SK-N-SH treated with all-trans-retinoic acid at 6 μM for 48 hours (cell line): ENCODE data around the gene NCAM2.
A peak's percentile ranks its signal among the peaks of the same experiment; 100 is the strongest.

Experiments
- ATAC-seq: fragments of 200-7000 bp; cut with Tn5 transposase; 3 replicates; pipeline ENCODE4 v1.9.1; 2020; ENCODE audit warnings: mild to moderate bottlenecking, moderate library complexity
- BACH2 ChIP-seq: fragments of 250-450 bp; sonication (Bioruptor Pico); IDR thresholded peaks from 2 replicates; pipeline ENCODE4 v1.9.0; 2021; ENCODE audit warnings: mild to moderate bottlenecking, borderline replicate concordance
- CREB5 ChIP-seq: fragments of 250-450 bp; sonication (Bioruptor Pico); IDR thresholded peaks from 2 replicates; pipeline ENCODE4 v1.5.1; 2020; ENCODE audit warnings: low read depth, mild to moderate bottlenecking, moderate library complexity
- CSDC2 ChIP-seq: fragments of 250-450 bp; sonication (Bioruptor Pico); IDR thresholded peaks from 2 replicates; pipeline ENCODE4 v1.5.0; 2020; ENCODE audit warnings: mild to moderate bottlenecking, moderate library complexity
- ESRRG ChIP-seq: fragments of 250-450 bp; sonication (Bioruptor Pico); IDR thresholded peaks from 2 replicates; pipeline ENCODE4 v1.6.1; 2021; ENCODE audit warnings: mild to moderate bottlenecking
- ISL1 ChIP-seq: fragments of 250-450 bp; sonication (Bioruptor Pico); IDR thresholded peaks from 2 replicates; pipeline ENCODE4 v2.1.2; 2022; ENCODE audit warnings: mild to moderate bottlenecking, moderate library complexity
- PPARA ChIP-seq: fragments of 250-450 bp; sonication (Bioruptor Pico); IDR thresholded peaks from 2 replicates; pipeline ENCODE4 v1.5.0; 2020; ENCODE audit warnings: mild to moderate bottlenecking, borderline replicate concordance
- SNAI2 ChIP-seq: fragments of 250-450 bp; sonication (Bioruptor Pico); IDR thresholded peaks from 2 replicates; pipeline ENCODE4 v1.5.0; 2020; ENCODE audit warnings: mild to moderate bottlenecking, moderate library complexity
- TCF4 ChIP-seq: fragments of 250-450 bp; sonication (Bioruptor Pico); IDR thresholded peaks from 2 replicates; pipeline ENCODE4 v1.8.0; 2021; ENCODE audit warnings: mild to moderate bottlenecking, moderate library complexity, borderline replicate concordance
- TOX ChIP-seq: fragments of 250-450 bp; sonication (Bioruptor Pico); IDR thresholded peaks from 2 replicates; pipeline ENCODE4 v1.8.0; 2021; ENCODE audit warnings: mild to moderate bottlenecking, moderate library complexity, borderline replicate concordance
- ZC3H10 ChIP-seq: fragments of 250-450 bp; sonication (Bioruptor Pico); IDR thresholded peaks from 2 replicates; pipeline ENCODE4 v1.5.1; 2021; ENCODE audit warnings: mild to moderate bottlenecking, moderate library complexity
- ZFP3 ChIP-seq: fragments of 250-450 bp; sonication (Bioruptor Pico); IDR thresholded peaks from 2 replicates; pipeline ENCODE4 v1.5.0; 2020; ENCODE audit warnings: mild to moderate bottlenecking, moderate library complexity
- ZFP30 ChIP-seq: fragments of 450-650 bp; formaldehyde crosslinking; IDR thresholded peaks from 2 replicates; pipeline ENCODE4 v1.5.0; 2022; ENCODE audit warnings: mild to moderate bottlenecking, moderate library complexity
- ZNF565 ChIP-seq: fragments of 450-650 bp; formaldehyde crosslinking; conservative IDR thresholded peaks from 2 replicates; pipeline ENCODE4 v1.5.0; 2020; ENCODE audit warnings: low read depth, mild to moderate bottlenecking, moderate library complexity
- ZNF70 ChIP-seq: fragments of 450-650 bp; formaldehyde crosslinking; IDR thresholded peaks from 2 replicates; pipeline ENCODE4 v1.5.0; 2020; ENCODE audit warnings: mild to moderate bottlenecking, moderate library complexity
- ZNF8 ChIP-seq: fragments of 450-650 bp; formaldehyde crosslinking; IDR thresholded peaks from 2 replicates; pipeline ENCODE4 v1.5.0; 2020; ENCODE audit warnings: mild to moderate bottlenecking, moderate library complexity
- TF ChIP-seq, protein P1 (sequence below): fragments of 250-450 bp; sonication (Bioruptor Pico); IDR thresholded peaks from 2 replicates; pipeline ENCODE4 v1.5.1; 2021; ENCODE audit warnings: mild to moderate bottlenecking, moderate library complexity
- TF ChIP-seq, protein P2 (sequence below): fragments of 250-450 bp; sonication (Bioruptor Pico); IDR thresholded peaks from 2 replicates; pipeline ENCODE4 v1.8.0; 2020; ENCODE audit warnings: mild to moderate bottlenecking, moderate library complexity, borderline replicate concordance
- TF ChIP-seq, protein P3 (sequence below): fragments of 250-450 bp; sonication (Bioruptor Pico); IDR thresholded peaks from 2 replicates; pipeline ENCODE4 v1.5.0; 2020; ENCODE audit warnings: mild to moderate bottlenecking, moderate library complexity

The NCAM2 gene

DNA sequence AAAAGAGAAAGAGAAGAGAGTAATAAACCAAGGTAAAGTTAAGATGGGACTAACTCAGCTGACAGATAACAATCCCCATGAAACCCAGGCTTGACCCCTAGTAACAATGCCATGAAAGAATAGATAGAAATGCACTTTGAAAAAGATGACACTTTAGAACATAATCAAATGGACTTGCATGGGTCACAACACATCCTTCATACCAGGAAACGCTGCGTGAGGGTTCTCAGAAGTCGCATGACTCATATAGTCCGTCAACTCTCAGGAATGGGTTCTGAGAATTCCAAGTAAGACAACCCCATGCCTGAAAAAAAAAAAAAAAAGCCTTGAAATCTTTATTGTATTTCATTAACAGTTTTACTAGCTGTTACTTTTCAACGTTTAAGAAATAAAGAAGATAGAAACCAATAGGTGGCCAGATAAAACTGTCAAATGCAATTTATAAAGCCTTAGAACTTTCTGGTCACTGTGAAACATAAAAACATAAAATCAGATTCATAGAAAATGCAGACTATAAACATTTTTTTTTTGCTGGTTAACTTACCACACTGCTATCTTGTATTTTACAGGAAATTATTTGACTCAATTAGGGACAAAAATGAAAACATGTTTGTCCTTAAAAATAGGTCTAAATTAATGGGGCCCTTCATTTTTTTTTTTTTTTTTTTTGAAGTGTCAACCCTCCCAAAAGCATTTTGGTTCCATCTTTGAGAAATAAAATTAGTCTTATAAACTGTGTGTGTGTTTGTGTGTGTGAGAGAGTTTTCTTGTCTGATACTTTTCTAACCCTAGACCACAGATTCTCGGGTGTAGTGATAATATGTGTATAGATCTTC lies 202.1 kb downstream of the NCAM2 start:
- TF ChIP-seq BACH2 (CRISPR knock-in tag) (no peak), CSDC2 (CRISPR knock-in tag) (no peak), ZNF8 (CRISPR knock-in tag) (no peak), CREB5 (CRISPR knock-in tag) (no peak), ZNF70 (CRISPR knock-in tag) (0 out of 2 replicates have a peak, but pooled peaks have one; percentile 32), ESRRG (CRISPR knock-in tag) (no peak), ISL1 (CRISPR knock-in tag) (peak; percentile 80), TCF4 (no peak), TOX (0 out of 2 replicates have a peak, but pooled peaks have one; percentile 19), ZC3H10 (CRISPR knock-in tag) (no peak), PPARA (no peak)
- TF ChIP-seq, protein P1, sequence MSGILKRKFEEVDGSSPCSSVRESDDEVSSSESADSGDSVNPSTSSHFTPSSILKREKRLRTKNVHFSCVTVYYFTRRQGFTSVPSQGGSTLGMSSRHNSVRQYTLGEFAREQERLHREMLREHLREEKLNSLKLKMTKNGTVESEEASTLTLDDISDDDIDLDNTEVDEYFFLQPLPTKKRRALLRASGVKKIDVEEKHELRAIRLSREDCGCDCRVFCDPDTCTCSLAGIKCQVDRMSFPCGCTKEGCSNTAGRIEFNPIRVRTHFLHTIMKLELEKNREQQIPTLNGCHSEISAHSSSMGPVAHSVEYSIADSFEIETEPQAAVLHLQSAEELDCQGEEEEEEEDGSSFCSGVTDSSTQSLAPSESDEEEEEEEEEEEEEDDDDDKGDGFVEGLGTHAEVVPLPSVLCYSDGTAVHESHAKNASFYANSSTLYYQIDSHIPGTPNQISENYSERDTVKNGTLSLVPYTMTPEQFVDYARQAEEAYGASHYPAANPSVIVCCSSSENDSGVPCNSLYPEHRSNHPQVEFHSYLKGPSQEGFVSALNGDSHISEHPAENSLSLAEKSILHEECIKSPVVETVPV (CRISPR knock-in tag): no peak
- TF ChIP-seq, protein P2, sequence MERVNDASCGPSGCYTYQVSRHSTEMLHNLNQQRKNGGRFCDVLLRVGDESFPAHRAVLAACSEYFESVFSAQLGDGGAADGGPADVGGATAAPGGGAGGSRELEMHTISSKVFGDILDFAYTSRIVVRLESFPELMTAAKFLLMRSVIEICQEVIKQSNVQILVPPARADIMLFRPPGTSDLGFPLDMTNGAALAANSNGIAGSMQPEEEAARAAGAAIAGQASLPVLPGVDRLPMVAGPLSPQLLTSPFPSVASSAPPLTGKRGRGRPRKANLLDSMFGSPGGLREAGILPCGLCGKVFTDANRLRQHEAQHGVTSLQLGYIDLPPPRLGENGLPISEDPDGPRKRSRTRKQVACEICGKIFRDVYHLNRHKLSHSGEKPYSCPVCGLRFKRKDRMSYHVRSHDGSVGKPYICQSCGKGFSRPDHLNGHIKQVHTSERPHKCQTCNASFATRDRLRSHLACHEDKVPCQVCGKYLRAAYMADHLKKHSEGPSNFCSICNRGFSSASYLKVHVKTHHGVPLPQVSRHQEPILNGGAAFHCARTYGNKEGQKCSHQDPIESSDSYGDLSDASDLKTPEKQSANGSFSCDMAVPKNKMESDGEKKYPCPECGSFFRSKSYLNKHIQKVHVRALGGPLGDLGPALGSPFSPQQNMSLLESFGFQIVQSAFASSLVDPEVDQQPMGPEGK (CRISPR knock-in tag): peak; percentile 24; the same call in 1 of the 2 replicates
- TF ChIP-seq, protein P3, sequence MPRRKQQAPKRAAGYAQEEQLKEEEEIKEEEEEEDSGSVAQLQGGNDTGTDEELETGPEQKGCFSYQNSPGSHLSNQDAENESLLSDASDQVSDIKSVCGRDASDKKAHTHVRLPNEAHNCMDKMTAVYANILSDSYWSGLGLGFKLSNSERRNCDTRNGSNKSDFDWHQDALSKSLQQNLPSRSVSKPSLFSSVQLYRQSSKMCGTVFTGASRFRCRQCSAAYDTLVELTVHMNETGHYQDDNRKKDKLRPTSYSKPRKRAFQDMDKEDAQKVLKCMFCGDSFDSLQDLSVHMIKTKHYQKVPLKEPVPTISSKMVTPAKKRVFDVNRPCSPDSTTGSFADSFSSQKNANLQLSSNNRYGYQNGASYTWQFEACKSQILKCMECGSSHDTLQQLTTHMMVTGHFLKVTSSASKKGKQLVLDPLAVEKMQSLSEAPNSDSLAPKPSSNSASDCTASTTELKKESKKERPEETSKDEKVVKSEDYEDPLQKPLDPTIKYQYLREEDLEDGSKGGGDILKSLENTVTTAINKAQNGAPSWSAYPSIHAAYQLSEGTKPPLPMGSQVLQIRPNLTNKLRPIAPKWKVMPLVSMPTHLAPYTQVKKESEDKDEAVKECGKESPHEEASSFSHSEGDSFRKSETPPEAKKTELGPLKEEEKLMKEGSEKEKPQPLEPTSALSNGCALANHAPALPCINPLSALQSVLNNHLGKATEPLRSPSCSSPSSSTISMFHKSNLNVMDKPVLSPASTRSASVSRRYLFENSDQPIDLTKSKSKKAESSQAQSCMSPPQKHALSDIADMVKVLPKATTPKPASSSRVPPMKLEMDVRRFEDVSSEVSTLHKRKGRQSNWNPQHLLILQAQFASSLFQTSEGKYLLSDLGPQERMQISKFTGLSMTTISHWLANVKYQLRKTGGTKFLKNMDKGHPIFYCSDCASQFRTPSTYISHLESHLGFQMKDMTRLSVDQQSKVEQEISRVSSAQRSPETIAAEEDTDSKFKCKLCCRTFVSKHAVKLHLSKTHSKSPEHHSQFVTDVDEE: no peak
- ATAC-seq: peak; percentile 98

DNA sequence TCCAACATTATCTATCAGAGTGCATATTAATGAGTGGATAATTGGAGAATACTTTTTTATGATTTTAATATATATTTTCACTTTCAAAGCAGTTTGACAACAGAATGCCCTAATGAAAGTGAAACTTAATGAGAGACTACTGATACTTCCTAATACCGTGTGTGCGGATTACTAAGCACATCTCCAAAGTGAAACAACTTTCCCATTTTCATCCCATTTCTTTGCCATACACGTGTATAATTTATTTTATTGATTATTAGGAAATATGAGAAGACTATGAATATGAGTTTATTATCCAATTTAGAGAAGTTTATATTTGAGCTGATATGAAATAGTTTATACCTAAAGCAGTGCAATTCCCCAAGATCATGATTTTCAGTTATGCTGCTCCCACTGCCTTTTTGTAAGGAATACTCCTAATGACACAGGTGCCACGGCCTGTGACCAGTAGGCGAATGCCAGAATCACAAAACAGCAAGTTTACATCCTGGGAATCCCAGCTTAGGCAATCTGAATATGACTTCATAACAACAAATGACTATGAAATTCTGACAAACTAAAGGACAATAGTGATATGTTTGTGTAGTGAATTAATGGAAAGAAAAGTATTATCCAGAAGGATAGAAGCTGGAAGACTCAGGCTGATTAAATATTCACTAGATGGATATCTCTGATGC lies 202.9 kb downstream of the NCAM2 start:
- ATAC-seq: peak; percentile 51; the same call in 2 of the 3 replicates
- TF ChIP-seq ZFP30 (CRISPR knock-in tag): no peak
- no peak for TF ChIP-seq ZC3H10 (CRISPR knock-in tag)
- no peak for TF ChIP-seq SNAI2 (CRISPR knock-in tag)
- TF ChIP-seq, protein P1 (CRISPR knock-in tag): no peak
- no peak for TF ChIP-seq TCF4
- TF ChIP-seq ZNF565: no peak
- TF ChIP-seq, all 23 proteins: peak for 0

- TF ChIP-seq ZFP3 (CRISPR knock-in tag) (no peak), ZNF70 (CRISPR knock-in tag) (no peak)
Measured at GRCh38 chr21:21203822-21204339, 205.7 kb downstream of the NCAM2 start.

More at GRCh38 chr21:21203822-21204339, 205.7 kb downstream of the NCAM2 start:
- no peak for ATAC-seq
